ENCODE measurements around the gene SFXN3. TPM values are rescaled to one million over a fixed set of nuclear protein-coding genes. Genes with fewer than 3 reads are reported as not detected.

Gene SFXN3
- total and polyA plus RNA-seq, 2 of the 13 experiments (the other 11 are each of a cell fraction or from before 2014, with no cell fraction given) = 16.8 to 71.5 TPM

GRCh38 chr10:101080933-101081931 is 50.2 kb downstream of the SFXN3 start:
- H3K27ac ChIP-seq (ENCODE audit: extremely low read length, insufficient read depth, low read length) = no peak overlapping the region
- intact Hi-C loops (cut with micrococcal nuclease; ENCODE audit: unreplicated experiment) (no loop called here), in situ Hi-C loops (cut with HindIII; ENCODE audit: extremely low pct_ligation_motif_present, low pct_unique_long_range_greater_than_20kb) (no loop called here)
- peaks cover 2 to 42% of the 10 kb centered on the region in 2 experiments; a peak in 4 of 5 replicates for H3K27me3 ChIP-seq (ENCODE audit: control insufficient read depth in 1 of 2, insufficient read depth in 2 of 2, low read length in 2 of 2)
- FAIRE-seq (no peak), ATAC-seq (no peak; the same call in 2 of the 3 replicates), DNase-seq (ENCODE audit: low spot score) (no peak)
- POLR2A ChIA-PET = no interaction called here
- TF ChIP-seq ATRX (CRISPR knock-in tag; IDR thresholded peaks at IDR 0.05; ENCODE audit: borderline replicate concordance) = no peak
- TF ChIP-seq, protein P1, sequence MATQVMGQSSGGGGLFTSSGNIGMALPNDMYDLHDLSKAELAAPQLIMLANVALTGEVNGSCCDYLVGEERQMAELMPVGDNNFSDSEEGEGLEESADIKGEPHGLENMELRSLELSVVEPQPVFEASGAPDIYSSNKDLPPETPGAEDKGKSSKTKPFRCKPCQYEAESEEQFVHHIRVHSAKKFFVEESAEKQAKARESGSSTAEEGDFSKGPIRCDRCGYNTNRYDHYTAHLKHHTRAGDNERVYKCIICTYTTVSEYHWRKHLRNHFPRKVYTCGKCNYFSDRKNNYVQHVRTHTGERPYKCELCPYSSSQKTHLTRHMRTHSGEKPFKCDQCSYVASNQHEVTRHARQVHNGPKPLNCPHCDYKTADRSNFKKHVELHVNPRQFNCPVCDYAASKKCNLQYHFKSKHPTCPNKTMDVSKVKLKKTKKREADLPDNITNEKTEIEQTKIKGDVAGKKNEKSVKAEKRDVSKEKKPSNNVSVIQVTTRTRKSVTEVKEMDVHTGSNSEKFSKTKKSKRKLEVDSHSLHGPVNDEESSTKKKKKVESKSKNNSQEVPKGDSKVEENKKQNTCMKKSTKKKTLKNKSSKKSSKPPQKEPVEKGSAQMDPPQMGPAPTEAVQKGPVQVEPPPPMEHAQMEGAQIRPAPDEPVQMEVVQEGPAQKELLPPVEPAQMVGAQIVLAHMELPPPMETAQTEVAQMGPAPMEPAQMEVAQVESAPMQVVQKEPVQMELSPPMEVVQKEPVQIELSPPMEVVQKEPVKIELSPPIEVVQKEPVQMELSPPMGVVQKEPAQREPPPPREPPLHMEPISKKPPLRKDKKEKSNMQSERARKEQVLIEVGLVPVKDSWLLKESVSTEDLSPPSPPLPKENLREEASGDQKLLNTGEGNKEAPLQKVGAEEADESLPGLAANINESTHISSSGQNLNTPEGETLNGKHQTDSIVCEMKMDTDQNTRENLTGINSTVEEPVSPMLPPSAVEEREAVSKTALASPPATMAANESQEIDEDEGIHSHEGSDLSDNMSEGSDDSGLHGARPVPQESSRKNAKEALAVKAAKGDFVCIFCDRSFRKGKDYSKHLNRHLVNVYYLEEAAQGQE (IDR thresholded peaks at IDR 0.05; ENCODE audit: borderline replicate concordance in 1 of 2, low read depth in 1 of 2, low read length in 2 of 2) = peak; percentile 77 to 95
- 0 out of 2 replicates have a peak, but pooled peaks have one; percentile 15 for TF ChIP-seq THAP11 (CRISPR knock-in tag; IDR thresholded peaks at IDR 0.05)
- 0 out of 2 replicates have a peak, but pooled peaks have one; percentile 37 for TF ChIP-seq ZNF331 (CRISPR knock-in tag; IDR thresholded peaks at IDR 0.05)
- TF ChIP-seq, protein P2, sequence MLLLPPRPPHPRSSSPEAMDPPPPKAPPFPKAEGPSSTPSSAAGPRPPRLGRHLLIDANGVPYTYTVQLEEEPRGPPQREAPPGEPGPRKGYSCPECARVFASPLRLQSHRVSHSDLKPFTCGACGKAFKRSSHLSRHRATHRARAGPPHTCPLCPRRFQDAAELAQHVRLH (CRISPR knock-in tag; IDR thresholded peaks at IDR 0.05; ENCODE audit: borderline replicate concordance, low read depth) = 0 out of 2 replicates have a peak, but pooled peaks have one; percentile 25
- TF ChIP-seq MIER2 (CRISPR knock-in tag; IDR thresholded peaks at IDR 0.05) = peak; percentile 93
- TF ChIP-seq ZMYM4 (CRISPR knock-in tag; IDR thresholded peaks at IDR 0.05) = no peak
- H3K4me2 ChIP-seq (ENCODE audit: low read depth, low read length) = no peak overlapping the region
- H2AFZ ChIP-seq (ENCODE audit: low read length) = no peak overlapping the region
- H3K4me3 ChIP-seq (replicated peaks in 1 of 3; ENCODE audit: insufficient read depth in 1 of 3, low read depth in 2 of 3, low read length in 3 of 3) = no peak overlapping the region
- no peak overlapping the region for H3K9ac ChIP-seq (ENCODE audit: insufficient read depth, low read depth, low read length)
- no peaks in the 10 kb centered on the region for H4K20me1 ChIP-seq (ENCODE audit: insufficient read depth, low read length)
- 10% methylated on average over 5 of the region's 5 CpGs for WGBS (ENCODE audit: low lambda C conversion rate)
- CTCF ChIA-PET (ENCODE audit: low intra/inter-chr PET ratio, low total read pairs) = no interaction called here
- no peaks in the 10 kb centered on the region for H3K79me2 ChIP-seq (ENCODE audit: insufficient read depth, low read length)
- no TSS peak for BruUV-seq (replicated peaks)
- no peaks in the 10 kb centered on the region for H3K36me3 ChIP-seq (replicated peaks in 1 of 2; ENCODE audit: control insufficient read depth in 1 of 2, insufficient read depth in 2 of 2, low read length in 2 of 2)
- H3K4me1 ChIP-seq (ENCODE audit: insufficient read depth, low read length) = no peaks in the 10 kb centered on the region
- no peaks in the 10 kb centered on the region for H3K9me3 ChIP-seq (ENCODE audit: low read length)
